ENCODE data around the gene ZMYND19.
"Not testable (repeated sequence)": the region's sequence is repeated elsewhere in the genome, so short reads cannot be mapped to it uniquely, and the experiment has no call there.

DNA sequence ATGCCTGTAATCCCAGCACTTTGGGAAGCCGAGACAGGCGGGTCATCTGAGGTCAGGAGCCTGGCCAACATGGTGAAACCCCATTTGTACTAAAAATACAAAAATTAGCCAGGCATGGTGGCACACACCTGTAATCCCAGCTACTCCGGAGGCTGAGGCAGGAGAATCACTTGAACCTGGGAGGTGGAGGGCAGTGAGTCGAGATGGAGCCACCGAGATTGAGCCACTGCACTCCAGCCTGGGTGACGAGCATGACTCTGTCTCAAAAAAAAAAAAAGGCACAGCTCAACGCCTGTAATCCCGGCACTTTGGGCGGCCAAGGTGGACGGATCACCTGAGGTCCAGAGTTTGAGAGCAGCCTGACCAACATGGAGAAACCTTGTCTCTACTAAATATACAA lies 36.7 kb downstream of the ZMYND19 start:
- TF ChIP-seq, protein P1, sequence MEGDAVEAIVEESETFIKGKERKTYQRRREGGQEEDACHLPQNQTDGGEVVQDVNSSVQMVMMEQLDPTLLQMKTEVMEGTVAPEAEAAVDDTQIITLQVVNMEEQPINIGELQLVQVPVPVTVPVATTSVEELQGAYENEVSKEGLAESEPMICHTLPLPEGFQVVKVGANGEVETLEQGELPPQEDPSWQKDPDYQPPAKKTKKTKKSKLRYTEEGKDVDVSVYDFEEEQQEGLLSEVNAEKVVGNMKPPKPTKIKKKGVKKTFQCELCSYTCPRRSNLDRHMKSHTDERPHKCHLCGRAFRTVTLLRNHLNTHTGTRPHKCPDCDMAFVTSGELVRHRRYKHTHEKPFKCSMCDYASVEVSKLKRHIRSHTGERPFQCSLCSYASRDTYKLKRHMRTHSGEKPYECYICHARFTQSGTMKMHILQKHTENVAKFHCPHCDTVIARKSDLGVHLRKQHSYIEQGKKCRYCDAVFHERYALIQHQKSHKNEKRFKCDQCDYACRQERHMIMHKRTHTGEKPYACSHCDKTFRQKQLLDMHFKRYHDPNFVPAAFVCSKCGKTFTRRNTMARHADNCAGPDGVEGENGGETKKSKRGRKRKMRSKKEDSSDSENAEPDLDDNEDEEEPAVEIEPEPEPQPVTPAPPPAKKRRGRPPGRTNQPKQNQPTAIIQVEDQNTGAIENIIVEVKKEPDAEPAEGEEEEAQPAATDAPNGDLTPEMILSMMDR (IDR thresholded peaks at IDR 0.05) = not testable (repeated sequence)
- TF ChIP-seq POLR2A (IDR thresholded peaks at IDR 0.05) = not testable (repeated sequence)
